Esophagus muscularis mucosa (tissue), 3 donors: ENCODE measurements around the gene ASMTL.

Source experiments
- EP300 ChIP-seq: sonication (generic); formaldehyde crosslinking; IDR thresholded peaks from one replicate; pipeline ENCODE4 v1.6.1; 2017; ENCODE audit warnings: antibody characterized with exemption
- TF ChIP-seq, protein P1 (sequence below), 3 experiments: fragments of 200-600 bp in 2 of 3; fragments of 450-650 bp in 1 of 3; sonication (generic) in 2 of 3; IDR thresholded peaks; one replicate each; pipeline ENCODE4 v1.5.1; 2017 to 2019; ENCODE audit warnings: antibody characterized with exemption in 3 of 3, mild to moderate bottlenecking in 2 of 3, moderate library complexity in 1 of 3

- TF ChIP-seq EP300, result no peak
- TF ChIP-seq, protein P1, sequence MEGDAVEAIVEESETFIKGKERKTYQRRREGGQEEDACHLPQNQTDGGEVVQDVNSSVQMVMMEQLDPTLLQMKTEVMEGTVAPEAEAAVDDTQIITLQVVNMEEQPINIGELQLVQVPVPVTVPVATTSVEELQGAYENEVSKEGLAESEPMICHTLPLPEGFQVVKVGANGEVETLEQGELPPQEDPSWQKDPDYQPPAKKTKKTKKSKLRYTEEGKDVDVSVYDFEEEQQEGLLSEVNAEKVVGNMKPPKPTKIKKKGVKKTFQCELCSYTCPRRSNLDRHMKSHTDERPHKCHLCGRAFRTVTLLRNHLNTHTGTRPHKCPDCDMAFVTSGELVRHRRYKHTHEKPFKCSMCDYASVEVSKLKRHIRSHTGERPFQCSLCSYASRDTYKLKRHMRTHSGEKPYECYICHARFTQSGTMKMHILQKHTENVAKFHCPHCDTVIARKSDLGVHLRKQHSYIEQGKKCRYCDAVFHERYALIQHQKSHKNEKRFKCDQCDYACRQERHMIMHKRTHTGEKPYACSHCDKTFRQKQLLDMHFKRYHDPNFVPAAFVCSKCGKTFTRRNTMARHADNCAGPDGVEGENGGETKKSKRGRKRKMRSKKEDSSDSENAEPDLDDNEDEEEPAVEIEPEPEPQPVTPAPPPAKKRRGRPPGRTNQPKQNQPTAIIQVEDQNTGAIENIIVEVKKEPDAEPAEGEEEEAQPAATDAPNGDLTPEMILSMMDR (IDR thresholded peaks at IDR 0.05), result no peak
These were observed 15.6 kb upstream of the ASMTL start for GRCh38 chrX:1468250-1468772.
